ENCODE measurements around the gene GUCA1A. TPM values are rescaled to one million over a fixed set of nuclear protein-coding genes. Genes with fewer than 3 reads are reported as not detected.

The GUCA1A gene
- total RNA-seq, 2 donors from 2014 or later = not detected

Other genes with a start within 250 kb of the GUCA1A start
- gene CCND3, start 231.6 kb upstream of the GUCA1A start, total RNA-seq = 100 to 1,000 TPM; 382 to 466 TPM
- 10 to 100 TPM; 38.7 to 44.1 TPM for gene TAF8, start 122.8 kb upstream of the GUCA1A start, total RNA-seq
- under 1 TPM; 0.17 to 0.42 TPM for gene C6orf132, start 30.7 kb upstream of the GUCA1A start, total RNA-seq
- gene GUCA1B, start 21.6 kb downstream of the GUCA1A start, total RNA-seq = 1 to 10 TPM in 1 of 2 donors, under 1 TPM in 1; 0.95 to 2.2 TPM
- gene MRPS10, start 44.5 kb downstream of the GUCA1A start, total RNA-seq = 10 to 100 TPM; 35.1 to 35.6 TPM